ENCODE data around the gene DNAJC6.

DNA sequence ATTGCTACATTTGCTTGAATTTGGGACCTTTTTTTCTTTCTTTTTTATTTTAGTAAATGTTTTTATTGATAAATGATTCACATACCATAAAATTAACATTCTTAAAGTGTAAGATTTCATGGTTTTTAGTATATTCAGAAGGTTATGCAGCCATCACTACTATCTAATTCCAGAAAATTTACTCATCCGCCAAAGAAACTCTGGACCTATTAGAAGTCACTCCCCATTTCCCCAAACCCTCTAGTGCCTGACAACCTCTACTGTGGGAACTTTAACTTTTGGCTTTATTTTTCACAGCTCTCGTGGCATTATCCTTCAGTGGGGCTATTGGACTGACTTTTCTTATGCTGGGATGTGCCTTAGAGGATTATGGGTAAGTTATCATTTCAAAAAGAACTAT lies 115.7 kb downstream of the DNAJC6 start:
- no peak for TF ChIP-seq EZH2 (IDR thresholded peaks at IDR 0.05; ENCODE audit: low read length)
- TF ChIP-seq CTCF (optimal IDR thresholded peaks at IDR 0.05 in 1 of 3, IDR thresholded peaks at IDR 0.05 in 1 of 3, conservative IDR thresholded peaks at IDR 0.05 in 1 of 3; ENCODE audit: extremely low read depth in 1 of 3, insufficient read depth in 2 of 3, low read length in 3 of 3) = no peak

All from keratinocyte (primary cell).